GDM1 (cell line): ENCODE data around the gene PEX5L.

Source experiments
- DNase-seq: peaks from one replicate; lab custom pipeline; 2025; lab: John Stamatoyannopoulos, UW

Gene PEX5L

DNA sequence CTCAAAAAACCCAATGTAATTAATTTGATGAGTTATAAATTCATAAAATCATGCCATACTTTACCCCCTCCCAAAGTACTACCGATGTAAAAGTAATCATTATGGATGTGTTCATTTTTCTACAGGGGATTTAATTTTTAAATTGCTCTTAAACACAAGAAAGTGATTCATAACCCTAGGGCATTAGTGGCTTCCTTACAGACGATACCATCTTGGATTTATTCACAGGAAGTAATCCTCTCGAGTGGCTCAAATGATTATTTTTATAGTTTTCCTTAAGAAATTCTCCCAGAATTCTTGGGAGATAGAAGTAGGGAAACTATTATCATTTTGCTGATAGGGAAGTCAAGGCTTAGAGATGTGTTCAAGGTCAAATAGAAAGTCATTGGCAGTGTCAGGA is 80.9 kb downstream of the PEX5L start:
- DNase-seq: no peak

DNA sequence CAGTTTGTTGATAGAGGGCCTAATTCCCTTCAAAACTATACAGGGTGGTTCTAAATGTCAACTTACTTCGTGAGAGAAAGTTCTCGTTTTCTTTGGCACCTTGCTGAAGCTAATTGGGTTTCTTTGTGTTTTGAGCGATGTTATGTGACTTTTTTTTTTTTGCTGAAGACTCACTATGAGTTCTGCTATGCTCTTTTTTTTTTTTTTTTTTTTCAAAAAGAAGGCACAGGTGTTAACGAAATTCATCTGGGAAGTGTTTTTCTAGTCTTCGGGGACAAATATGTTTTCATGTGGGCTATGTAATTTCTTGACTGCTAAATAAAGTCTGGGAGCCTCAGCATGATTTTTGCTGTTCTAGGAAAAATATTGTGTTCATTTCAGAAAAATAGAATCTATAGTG is 81.5 kb downstream of the PEX5L start:
- DNase-seq: no peak

- no peak for DNase-seq
These were observed 82.5 kb downstream of the PEX5L start for GRCh38 chr3:179953993-179954870.

DNA sequence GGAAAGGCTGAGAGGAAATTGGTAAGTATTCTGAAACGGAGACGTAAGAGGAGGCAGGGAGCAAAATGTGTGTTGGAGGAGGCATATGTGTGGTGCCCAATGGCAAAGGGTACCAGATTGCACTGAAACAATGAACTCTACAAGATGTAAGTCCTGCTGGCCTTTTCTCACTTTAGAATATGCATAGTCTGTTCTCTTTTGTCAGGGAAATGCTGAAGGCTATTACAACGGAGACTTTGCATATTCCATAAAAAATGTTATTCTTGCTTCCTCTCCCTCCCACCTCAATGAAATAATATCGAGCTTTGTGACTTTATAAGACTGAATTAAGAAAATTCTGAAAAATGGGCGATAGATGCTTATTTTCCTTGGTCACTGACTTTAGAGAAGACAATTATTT is 85.9 kb downstream of the PEX5L start:
- no peak for DNase-seq

- no peak for DNase-seq
These were observed 86.9 kb downstream of the PEX5L start for GRCh38 chr3:179949869-179950268.

DNA sequence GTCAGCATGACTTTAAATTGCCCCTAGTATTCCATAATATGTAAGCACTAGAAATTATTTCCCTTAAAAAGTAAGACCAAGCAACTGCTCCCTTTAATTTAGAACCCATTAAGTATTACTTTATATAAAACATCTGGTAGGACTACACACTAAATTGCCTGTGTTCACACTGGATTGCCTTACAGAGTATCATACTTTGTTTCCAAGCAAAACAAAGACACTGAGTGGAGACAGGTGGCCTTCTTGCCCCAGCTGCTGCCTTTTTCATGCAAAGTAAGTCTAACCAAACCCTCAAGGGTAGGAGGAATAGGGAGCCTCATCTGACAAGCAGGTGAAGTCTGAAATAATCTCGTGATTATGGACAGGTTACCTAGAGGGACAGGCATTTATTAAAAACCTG is 87.3 kb downstream of the PEX5L start:
- DNase-seq: no peak

- DNase-seq: no peak
These were observed 88.0 kb downstream of the PEX5L start for GRCh38 chr3:179948740-179949139.

DNA sequence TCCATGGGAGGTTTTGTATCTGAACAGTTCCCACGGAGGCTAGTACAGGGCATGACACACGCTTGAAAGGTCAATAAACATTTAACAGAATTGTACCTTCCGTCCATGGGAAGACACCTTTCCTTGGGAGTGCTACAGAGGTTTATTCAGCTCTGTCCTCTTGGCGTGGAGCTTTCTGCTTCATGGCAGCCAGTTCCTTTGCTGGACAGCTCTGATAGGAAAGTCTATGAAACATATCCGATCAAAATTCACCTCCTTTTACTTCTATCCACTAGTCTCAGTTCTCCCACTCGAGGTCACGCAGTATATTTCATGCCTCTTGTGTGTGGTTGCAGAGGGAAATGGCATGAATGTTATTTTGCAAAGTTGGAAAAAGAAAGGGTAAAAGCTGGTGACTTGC is 91.2 kb downstream of the PEX5L start:
- DNase-seq: no peak

- no peak for DNase-seq
These were observed 93.4 kb downstream of the PEX5L start for GRCh38 chr3:179943117-179943880.

- DNase-seq: no peak
These were observed 94.1 kb downstream of the PEX5L start for GRCh38 chr3:179942553-179943075.

DNA sequence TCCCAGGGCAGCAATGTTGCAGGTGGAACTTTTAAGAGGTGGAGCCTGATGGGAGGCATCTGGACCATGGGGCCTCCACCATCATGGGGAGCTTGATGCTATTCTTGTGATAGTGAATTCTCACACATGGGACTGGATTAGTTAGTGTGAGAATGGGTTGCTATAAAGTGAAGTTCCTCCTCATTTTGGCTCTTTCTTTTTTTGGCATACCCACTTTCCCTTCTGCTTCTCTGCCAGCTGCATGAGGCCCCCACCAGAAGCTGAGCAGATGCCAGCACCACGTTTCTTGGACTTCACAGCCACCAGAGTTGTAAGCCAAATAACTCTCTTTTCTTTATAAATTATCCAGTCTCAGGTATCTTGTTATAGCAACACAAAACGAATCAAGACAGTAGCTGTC is 101.0 kb downstream of the PEX5L start:
- DNase-seq: no peak

- no peak for DNase-seq
These were observed 102.8 kb downstream of the PEX5L start for GRCh38 chr3:179933914-179934313.

DNA sequence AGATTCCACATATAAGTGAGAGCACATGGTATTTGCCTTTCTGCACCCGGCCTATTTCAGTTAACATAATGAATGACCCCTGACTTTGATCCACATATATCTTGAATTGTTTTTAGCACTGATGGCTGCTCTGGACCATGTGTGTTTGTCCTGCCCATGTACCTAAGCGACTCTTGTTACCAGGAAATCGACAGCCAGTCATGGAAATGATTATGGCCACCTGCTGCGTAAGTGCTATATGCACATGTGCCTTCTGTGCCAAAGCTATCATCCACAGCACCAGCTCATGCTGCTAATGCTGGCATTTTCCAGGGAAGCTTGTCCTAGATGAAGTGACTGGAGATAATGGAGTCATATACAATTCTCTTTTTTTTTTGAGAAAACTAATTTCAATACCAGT is 103.7 kb downstream of the PEX5L start:
- no peak for DNase-seq

GRCh38 chr3:179932674-179933073 is 104.1 kb downstream of the PEX5L start:
- no peak for DNase-seq

- DNase-seq: no peak
These were observed 107.6 kb downstream of the PEX5L start for GRCh38 chr3:179929091-179929529.

GRCh38 chr3:179927191-179927590 is 109.5 kb downstream of the PEX5L start:
- DNase-seq: no peak

DNA sequence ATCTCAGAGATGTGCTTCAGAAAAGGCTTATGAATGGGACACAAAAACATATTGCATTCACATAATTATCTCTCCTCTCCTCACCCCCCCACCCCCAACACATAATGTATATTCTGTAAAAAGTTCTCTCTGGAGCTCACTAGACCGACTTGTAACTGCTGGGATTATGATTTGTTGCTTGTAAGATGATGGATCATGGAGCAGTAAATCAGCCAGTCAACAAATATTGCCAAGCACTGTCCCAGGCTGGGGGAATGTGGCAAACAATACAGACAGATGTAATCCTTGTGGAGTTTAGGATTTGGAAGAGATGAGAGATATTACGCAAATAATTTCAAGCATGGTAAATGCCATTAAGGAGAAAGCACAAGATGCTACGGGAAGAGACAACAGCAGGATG is 114.8 kb downstream of the PEX5L start:
- no peak for DNase-seq

GRCh38 chr3:179921500-179921899 is 115.2 kb downstream of the PEX5L start:
- DNase-seq: no peak

DNA sequence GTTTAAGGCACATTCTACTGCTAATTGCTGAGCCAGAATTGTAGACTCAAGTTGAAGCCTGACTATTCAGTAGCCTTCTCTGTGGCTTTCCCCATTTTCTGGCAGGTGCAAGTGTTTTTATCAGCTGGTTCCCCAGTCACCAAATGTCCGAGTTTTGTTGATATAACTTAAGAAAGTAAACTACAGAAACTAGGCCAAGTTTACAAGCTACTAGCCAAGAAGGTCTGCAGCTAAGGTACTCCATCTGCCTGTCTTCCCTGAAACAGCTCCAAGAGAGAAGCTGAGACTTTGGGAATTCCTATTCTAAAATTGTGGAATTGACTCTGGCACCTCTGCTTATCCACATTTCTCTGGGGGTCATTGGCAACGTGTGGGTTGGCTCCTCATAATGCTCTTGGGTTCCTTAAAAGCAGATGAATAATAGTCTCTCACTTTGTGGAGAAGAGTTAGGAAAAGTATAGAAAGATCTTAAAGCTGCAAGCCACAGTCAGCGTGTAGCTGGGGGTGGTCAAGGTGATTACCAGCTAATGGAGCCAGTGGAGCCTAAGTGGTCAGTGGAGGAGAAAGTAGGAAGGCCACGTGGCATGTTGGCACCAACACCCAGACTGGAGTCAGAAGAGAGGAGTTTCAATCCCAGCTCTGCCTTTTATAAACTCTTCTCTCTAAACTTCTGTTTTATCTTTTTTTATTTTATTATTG is 128.8 kb downstream of the PEX5L start:
- no peak for DNase-seq

GRCh38 chr3:179902061-179902460 is 134.7 kb downstream of the PEX5L start:
- DNase-seq: no peak

DNA sequence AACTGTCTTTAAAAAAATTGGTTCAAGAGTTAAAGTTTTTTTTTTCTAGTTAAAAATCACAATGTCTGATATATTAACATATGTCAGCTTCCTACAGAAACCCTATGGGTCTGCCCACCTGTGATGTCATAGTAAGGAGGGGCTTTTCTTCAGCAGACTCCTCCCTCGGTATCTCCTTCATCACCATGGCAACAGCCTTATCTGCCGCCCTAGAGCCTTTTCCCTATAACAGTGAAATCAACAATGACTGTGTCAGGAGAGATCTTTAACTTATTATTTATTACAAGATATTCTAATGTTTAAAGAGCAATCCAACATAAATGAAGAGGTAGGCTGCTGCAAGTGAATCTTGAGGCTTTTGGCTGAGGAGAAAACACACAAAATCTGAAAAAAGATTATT is 138.7 kb downstream of the PEX5L start:
- DNase-seq: no peak

DNA sequence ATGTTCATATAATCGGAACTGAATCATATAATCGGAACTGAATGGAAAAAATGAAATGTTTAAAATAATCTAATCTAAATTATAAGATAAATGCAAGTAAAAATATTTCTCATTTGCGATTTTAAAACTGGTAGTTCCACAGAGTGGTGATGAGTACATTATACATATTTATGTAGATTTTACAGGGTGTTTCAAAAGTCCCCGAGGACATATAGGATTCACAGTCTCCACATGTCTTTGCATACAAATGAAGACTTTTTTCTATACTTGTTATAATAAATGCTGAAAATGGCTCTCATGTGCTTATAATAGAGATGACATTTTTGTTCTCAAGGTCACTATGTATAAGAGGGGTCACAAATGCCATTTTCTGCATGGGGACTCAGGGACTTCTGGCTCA is 139.5 kb downstream of the PEX5L start:
- DNase-seq: no peak
